Activated CD4-positive, alpha-beta T cell treated with anti-CD3 and anti-CD28 coated beads, Interleukin-2, amount 50 U/mL, for 4 hours (primary cell): Measurements from ENCODE around the gene GLRX3.

ENCODE experiments used
- DNase-seq, 2 experiments: peaks; one replicate each; pipeline ENCODE4 v3.0.0-alpha.2; 2020

Gene GLRX3

DNA sequence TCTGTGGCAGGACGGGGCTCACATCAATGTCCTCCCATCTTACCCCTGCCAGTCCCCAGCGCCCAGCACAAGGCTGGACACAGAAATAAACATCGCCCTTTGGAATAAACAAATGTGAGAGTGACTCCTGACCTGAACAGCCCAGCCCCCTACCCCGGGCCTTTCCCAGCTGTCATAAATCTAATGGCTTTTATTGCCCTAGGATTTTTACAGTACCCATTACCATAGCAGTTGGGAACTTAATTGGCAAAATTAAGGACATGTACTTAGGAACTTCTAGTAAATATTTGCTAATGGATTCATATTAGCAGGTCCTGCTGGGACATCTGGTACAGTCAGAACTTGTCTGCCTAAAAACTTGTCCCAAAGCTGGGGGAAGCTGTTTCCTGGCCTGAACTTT is 76.6 kb downstream of the GLRX3 start:
- DNase-seq = no peak

DNA sequence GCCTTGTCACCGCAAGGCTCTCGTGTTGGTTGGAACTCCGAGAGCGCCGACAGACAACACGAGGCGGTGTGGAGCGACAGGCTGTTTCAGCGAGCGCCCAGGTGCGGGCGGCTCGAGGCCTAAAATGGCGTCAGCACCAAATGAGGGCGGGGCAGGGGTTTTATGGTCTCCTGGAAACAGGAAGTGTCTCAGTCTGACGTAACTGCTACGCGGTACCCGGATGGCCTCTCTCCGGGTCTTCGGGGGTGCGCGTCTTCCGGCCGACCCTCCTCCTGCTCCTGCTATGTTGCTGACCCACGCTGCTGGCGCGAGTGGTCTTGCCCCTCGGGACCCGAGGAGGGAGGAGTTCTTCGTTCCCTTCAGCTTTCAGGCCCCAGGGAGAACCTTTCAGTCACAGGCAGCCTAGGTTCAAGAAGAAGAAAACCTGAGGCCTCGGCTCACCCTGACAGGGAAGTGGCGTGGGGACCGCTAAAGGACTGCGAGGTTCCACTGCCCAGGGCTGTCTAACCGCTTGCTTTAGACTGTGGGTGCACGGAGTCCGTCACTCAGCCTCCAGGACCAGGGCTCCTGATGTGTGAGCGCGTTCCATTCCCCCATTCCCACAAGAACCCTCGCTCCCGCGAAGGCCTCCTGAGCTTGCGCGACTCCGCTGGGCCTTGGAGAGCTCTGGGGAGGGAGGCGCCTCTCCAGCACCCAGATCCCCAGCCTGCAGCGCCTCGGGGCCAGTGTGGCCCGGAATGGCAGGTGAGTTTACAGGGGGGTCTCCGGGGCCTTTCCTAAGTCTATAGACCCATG is 77.3 kb downstream of the GLRX3 start:
- DNase-seq = no peak

DNA sequence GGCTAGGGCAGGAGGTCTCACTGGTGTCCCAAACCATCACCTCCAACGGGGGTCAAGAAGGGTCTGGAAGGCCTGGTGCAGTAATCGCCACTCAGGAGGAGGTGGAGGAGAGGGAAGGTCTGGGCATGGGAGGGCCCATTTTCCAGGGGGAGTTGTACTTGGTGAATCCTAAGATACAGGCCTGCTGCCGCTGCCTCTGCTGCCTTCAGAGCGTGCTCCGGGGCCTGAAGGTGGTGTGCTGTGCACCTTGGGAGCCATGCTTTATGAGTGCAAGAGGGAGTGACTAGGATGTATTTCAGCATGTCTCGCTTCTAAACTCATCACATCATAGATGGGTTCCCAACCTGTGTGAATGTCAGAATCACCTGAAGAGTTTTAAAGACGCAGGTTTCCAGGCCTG is 78.2 kb downstream of the GLRX3 start:
- no peak for DNase-seq

DNA sequence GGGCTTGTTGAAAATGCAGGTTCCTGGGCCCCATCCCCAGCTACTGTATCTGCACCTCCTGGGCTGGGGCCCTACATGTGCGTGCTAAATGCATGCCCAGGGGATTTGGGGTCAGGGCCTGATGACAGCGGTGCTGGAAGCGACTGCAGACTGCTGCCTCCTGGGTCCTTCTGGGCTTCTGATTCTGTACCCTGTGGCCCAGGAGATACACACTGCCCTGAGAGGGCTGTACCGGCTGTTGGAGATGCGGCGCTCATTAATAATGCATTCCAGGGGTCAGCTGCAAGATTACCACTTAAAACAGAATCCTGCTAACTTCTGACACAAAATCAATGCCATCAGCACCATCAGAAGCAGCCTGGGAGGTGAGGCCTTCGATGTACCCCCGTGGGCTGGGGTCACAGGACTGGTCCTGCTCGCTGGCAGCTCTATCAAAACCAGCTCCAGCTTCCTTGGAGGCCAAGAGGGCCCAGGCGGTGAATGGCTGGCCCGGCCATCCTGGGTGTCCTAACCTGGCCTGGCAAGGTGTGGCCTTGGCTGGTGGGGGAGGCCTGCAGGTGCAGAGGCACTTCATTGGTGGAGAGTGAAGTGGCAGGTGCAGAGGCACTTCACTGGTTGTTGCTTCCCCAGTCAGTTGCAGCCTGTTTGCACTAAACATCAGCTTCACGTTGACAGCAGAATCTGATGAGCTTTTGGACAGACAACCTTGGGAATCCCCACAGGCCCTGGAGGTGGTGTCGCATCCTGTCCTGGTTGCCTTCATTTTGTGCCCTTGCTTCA is 79.2 kb downstream of the GLRX3 start:
- DNase-seq = no peak

DNA sequence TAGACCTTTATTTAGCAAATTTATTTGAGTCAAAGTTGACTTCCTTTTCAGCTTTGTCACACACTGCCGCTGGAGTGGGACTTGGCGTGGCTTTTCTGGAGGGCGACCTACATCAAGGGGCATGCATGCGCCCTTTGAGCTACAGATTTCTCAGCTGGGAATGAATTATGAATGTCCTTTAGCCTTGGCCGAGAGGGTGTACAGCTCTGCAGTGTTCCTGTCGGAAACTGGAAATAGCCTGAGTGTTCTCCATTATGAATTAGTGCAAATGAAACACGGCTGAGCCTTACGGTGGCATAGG is 79.7 kb downstream of the GLRX3 start:
- DNase-seq = no peak

DNA sequence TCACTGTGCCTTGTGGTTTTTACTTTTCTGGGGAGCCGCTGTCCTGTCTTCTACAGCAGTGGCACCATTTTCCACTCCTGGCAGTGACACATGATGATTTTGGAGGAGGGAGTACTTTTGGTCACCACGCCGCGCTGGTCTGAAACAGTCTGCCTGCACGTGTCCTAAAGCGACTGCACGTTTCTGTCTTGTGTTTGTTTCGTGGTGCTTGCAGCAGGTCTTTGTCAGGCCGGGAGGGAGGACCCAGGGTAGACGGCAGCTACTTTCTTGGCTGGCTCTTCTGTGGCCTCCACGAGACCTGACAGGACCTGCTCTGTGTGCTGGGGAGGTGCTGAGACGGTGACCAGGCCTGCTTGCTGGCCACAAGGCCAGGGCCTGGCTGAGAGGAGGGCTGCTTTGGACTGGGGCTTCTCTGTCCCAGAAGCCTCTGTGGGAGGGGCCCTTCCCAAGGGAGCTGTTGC is 82.0 kb downstream of the GLRX3 start:
- DNase-seq = no peak

DNA sequence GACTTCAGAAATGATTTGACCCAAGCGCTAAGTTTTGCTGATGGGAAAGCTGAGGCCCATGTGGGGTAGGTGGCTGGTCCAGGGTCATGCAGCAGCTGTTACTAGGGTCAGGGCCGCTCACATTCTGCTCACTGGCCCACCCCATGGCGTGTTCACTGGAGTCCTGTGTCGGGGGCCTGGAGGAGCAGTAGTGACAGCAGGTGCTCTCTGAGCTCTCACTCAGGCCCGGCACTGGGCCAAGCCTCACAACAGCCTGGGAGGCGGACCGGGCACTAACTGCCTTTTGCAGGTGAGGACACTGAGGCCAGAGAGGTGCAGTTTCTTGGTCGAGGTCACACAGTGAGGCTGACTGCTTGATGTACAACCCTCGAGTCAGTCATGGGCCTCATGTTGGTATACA is 82.7 kb downstream of the GLRX3 start:
- DNase-seq = no peak

DNA sequence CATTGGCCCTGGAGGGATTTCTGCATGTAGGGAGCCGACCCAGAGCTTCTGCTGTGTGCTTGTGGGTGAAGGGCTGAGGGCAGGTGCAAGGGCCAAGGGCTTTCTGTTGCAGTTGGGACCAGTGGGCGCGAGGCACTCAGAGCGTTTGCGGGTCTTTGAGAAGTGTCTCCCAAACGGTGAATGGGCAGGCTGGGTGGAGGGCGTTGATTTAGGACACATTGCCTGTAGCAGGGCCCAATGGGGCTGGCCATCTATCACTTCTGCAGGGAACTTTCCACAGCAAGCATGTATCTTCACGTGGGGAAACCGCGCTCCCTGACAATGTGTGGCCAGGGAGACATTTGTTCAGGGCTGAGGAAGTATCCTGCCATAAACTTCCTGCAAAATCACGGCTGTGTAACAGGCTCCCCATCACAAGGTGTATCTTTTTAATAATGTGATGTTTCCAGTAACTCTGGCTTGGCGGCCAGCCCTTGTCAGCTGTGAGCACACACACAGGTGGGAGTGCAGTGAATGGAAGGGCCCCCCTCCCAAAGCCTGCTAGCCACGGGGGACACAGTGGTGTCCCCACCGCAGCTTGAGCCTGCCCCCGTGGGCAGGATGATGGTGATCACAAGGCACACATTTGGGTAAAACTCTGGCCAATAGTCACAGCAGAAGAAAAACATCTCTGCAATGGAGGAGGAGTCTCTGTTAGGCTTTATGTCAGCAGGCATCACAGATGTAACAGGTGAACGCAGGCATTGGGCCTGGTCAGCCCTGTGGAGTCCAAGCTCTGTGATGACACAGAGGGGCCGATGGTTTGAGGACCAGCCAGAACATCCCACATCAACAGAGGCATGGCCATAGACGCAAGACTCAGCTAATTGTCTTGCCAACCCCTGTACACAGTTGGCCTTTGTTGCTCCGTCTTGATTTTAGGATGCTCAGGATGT is 84.3 kb downstream of the GLRX3 start:
- DNase-seq = no peak

DNA sequence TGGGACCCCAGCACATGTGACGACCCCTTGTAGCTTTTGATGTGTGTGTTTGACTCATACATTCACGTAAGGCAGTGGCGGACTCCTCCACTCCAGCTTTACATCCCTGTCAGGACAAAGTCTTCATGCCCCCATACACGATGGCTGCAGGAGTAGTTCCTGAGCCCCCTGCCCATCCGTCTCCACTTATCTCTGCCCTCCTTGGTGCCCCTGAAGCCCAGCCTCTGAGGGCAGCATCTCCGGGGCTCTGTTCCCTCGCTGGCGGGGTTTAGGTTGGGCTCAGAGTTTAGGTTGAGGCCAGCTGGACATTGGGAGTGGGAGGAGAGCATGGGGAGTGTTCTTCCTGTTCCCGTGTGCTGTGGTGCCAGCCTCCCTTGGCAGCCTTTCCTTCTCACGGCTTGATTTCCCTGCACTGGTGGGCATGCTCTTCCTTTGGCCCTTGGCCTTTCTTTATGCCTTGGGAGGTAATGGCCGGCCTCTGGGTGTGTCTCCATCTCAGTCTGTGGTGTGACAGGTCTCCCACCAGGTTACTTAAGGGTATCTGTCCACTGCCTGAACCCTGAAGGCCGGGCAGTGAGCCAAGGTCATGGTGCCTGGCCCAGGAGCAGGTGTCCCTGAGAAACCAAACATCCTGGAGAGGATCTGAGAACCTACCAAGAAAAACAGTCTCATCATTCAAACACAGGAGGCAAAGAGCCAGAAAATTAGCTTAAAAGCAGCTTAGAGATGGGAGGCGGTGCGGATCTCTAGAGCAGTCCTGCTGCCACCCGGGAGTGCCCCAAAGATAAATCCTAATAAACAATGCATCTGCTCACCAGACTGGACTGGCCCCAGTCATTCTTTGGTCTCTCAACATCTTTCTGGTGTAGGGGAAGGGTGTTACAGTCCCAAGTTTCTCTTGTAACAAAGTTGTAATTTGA is 85.5 kb downstream of the GLRX3 start:
- DNase-seq = no peak

DNA sequence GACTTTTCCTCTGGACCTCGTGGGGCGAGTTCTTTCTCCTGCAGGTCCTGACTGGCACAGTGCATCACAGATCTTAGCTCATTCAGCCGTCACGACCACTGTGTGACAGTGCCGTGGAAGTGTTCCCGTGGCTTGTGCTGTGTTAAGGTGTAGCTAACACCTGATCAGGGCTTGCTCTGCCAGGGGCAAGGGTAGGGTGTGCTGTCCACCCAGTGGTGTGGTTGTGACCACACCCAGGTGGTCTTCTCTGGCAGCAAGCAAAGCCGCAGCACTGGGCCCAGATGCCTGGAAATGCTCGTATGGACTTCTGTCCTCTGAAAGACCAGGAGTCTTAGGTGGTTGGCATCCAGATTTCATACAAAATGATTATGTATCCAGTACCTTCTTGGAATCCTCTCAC is 86.2 kb downstream of the GLRX3 start:
- no peak for DNase-seq

DNA sequence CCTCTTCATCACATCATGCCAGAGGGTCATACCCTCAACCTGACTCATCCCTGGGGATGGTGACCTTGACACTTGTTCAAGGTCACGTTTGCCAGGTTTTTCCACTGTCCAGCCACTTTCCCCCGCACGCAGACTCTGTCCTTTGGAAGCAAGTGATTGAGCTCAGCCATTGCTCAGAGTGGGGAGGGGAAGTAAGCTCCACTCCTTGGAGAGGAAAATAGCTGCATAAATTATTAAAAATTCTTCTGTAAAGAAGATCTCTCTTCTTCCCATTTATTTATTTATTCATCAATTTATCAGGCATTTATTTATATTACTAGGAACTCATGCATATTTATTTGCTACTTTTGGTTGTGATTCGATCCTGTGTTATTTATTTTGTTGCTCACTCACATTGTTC is 88.0 kb downstream of the GLRX3 start:
- no peak for DNase-seq

DNA sequence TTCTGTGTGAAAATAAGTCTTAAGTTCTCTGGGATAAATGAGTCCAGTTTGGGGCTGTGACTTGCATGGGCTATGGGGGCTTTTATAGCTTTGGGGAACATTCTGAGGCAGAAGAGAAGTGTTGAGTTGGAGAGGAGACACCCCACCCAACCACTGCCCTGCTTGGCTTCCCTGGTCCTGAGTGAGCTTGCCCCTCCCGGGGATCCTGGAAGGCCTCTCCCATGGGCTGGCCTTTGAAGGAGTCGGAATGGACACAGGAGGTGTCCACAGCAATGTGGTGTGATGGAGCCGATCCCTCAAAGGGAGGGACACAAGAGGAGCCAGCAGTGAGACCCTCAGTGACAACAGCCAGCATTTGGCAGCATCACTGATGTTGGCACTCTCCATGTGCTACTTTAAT is 89.8 kb downstream of the GLRX3 start:
- no peak for DNase-seq

DNA sequence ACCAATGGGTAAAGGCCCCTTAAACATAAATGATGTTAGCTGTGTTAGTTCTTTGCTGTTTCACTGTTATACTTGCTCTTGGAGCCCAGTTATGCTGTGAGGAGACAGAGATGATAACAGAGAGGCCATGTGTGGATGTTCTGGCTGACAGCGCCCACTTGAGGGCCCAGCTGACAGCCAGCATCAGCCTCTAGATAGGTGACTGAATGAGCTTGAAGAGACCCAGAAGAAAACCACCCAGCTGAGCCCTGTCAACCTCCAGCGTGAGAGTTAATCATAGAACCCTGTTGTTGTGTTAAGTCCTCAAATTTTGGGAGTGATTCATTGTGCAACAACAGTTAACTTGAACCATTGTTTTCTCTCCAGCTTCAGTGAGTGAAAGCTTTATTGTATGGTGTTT is 91.7 kb downstream of the GLRX3 start:
- no peak for DNase-seq
